Keratinocyte (primary cell): ENCODE measurements around the gene MYOM1.

Source experiments
- CTCF ChIP-seq, 3 experiments: IDR thresholded peaks in 1 of 3; conservative IDR thresholded peaks in 1 of 3; optimal IDR thresholded peaks in 1 of 3; 2 replicates in 2 of 3; 3 replicates in 1 of 3; pipeline versions ENCODE3 to v1.5.1; 2011; ENCODE audit warnings: low read length in 3 of 3, mild to moderate bottlenecking in 3 of 3, moderate library complexity in 2 of 3, control low read depth in 1 of 3, inconsistent platforms in 1 of 3; ENCODE audit not compliant: insufficient read depth in 2 of 3; ENCODE audit errors: extremely low read depth in 1 of 3
- EZH2 ChIP-seq: IDR thresholded peaks from one replicate; pipeline ENCODE4 v1.6.1; 2012; ENCODE audit warnings: inconsistent platforms, mild to moderate bottlenecking, low read length, moderate library complexity

GRCh38 chr18:3121259-3121658 lies 98.5 kb downstream of the MYOM1 start:
- no peak for TF ChIP-seq CTCF (optimal IDR thresholded peaks at IDR 0.05 in 1 of 3, IDR thresholded peaks at IDR 0.05 in 1 of 3, conservative IDR thresholded peaks at IDR 0.05 in 1 of 3; ENCODE audit: extremely low read depth in 1 of 3, insufficient read depth in 2 of 3, low read length in 3 of 3)
- no peak for TF ChIP-seq EZH2
